ENCODE measurements around the gene RAP1GAP2.

RAP1GAP2 gene

GRCh38 chr17:3004150-3004801 lies 208.0 kb downstream of the RAP1GAP2 start:
- peak; percentile 55 to 87 for DNase-seq

DNA sequence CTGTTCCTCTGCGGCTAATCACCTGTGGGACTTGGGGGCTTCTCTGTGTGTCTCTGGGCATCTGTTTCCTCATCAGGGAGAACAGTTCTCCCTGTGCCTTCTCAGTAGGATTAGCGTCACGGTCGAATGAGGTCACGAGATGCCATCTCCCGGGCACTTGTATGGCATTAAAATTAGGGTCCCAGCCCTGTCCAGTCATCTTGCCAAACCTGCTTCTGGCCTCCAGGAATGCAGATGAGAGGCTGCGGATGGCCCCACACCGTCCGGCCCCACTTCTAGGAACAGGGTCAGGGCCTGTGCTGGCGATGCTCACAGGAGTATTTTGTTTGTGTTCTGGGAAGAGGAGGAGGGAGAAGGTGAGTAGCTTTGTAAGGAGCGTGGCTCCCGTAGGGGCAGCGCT lies 208.7 kb downstream of the RAP1GAP2 start:
- DNase-seq = no peak

DNA sequence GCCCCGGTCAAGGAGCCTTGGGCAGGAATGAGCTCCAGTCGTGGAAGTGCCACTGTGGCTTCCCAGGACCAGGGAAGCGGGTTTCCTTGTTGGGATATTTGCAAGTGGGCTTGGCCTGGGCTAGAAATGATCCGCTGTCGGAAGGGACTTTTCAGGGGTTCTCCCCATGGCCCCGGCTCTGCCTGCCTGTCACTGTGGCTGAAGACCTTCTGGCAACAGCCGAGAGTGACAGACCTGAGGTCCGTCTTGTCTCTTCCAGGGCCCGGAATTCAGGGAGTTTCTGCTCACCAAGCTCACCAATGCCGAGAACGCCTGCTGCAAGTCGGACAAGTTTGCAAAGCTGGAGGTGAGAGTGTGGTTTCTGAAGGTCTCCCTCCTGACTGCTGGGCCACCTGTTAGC lies 209.5 kb downstream of the RAP1GAP2 start:
- DNase-seq = no peak

- no peak for DNase-seq
Measured at GRCh38 chr17:3006801-3007200, 210.6 kb downstream of the RAP1GAP2 start.

DNA sequence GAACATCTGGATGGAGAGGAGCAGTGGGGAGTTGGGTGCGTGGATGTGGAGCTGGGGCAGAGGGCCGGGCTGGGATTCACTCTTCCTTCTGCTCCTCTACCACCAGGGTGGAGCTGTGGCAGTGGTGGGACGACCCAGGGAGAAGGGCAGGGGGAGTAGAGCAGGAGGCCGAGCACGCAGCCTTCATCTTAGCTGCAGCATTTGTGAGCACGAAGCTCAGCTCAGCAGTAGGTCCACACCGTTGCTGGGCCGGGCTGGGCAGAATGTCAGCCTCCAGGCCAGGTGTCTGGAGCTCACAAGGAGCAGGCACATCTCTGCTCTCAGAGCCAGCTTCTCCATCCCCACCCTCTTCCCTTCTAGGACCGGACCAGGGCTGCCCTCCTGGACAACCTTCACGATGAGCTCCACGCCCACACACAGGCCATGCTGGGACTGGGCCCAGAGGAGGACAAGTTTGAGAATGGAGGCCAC lies 211.4 kb downstream of the RAP1GAP2 start:
- DNase-seq = no peak

- DNase-seq = no peak
Measured at GRCh38 chr17:3008336-3009288, 212.4 kb downstream of the RAP1GAP2 start.

DNA sequence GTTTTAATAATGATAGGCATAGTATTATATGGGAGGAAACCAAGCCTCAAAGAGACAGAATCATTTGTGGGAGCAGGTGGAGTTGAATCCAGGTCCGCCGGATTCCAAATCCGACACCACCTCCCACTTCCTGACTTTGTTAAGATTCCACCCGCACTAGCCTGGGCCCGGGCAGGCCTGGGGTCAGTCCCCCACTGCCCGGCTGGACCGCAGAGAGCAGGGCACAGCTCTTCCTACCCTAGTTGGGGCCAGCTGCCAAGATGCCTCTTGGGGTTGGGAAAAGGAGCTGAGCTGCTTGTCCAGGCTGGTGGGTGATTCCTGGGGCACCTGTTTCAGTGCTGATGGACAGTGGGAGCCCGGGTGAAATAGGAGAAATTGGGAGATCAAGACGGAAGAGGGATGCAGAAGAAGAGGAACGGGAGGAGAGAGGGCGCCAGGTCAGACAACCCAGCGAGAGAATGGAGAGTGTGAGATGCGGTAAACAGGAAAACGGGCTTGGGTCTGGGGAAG lies 213.2 kb downstream of the RAP1GAP2 start:
- DNase-seq = no peak

GRCh38 chr17:3011891-3012290 lies 215.7 kb downstream of the RAP1GAP2 start:
- no peak for DNase-seq

DNA sequence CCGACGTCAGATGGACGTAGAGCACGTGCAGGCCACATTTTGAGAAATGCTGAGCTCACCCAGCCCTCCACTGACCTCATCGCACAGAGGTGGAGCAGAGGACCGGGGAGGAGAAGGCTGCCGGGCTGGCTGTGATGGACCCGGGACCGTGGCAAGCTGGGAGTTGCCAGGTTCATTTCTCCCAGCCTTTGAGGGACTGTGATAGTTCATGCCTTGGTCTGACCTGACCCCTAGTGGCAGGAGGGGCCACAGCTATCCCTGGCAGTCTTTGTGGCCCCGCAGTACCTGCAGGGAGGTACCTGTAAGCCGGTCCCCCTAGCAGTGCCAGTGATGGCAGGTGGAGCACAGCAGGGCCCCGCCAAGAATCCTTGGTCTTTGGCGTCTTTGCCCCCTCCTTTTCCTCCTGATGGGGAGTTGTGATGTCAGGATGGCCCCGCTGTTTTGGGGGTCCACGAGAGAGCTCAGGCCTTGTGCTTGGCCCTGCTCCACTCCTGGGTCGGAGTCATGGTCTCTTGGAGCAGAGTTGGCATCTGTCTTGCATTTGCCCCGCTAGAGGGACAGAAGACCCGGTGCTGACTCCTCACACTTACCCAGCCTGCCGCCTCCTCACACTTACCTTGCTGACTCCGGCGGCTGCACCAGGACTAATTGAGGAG lies 216.8 kb downstream of the RAP1GAP2 start:
- peak; percentile 52 to 58 for DNase-seq

- no peak for DNase-seq
Measured at GRCh38 chr17:3015890-3016289, 219.7 kb downstream of the RAP1GAP2 start.

DNA sequence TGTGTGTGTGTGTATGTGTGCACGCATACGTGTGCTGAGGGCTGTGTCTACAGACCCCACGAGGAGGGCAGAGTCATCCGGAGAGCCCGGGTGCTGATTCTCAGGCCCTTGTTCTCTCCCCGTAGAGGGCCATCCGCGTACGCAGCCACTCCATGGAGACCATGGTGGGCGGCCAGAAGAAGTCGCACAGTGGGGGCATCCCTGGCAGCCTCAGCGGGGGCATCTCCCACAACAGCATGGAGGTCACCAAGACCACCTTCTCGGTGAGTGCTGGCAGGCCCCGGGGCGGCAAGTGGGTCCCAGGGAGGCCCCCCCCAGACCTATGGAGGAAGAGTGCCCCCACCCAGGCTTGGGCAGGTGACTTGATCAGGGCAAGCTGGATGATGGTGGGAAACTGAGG lies 221.7 kb downstream of the RAP1GAP2 start:
- DNase-seq = no peak

GRCh38 chr17:3019761-3020160 lies 223.5 kb downstream of the RAP1GAP2 start:
- no peak for DNase-seq

- no peak for DNase-seq
Measured at GRCh38 chr17:3020381-3020780, 224.1 kb downstream of the RAP1GAP2 start.

DNA sequence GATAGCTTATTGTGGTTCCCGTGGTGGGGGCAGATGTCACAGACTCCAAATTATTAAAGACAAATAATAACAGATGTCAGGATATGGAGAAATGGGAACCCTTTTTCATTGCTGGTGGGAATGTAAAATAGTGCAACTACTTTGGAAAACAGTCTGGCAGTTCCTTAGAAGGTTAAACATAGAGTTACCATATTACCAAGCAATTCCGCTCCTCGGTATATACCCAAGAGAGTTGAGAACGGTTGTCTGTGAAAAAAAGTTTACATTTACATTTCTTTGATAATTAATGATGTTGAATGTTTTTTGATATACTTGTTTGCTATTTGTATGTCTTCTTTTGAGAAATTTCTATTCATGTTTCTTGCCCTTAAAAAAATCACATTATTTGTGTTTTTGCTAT lies 226.0 kb downstream of the RAP1GAP2 start:
- DNase-seq = no peak

DNA sequence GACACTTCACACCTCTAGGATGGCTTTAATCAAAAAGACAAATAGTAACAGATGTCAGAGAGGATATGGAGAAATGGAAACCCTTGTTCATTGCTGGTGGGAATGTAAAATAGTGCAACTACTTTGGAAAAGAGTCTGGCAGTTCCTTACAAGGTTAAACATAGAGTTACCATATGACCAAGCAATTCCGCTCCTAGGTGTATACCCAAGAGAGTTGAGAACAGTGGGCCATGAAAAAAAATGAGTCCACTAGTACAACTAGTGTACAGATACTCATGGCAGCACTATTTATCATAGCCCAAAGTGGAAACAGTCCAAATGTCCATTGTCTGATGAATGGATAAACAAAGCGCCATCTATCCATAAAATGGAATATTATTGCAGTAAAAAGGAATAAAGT lies 228.1 kb downstream of the RAP1GAP2 start:
- no peak for DNase-seq

- no peak for DNase-seq
Measured at GRCh38 chr17:3025421-3026124, 229.3 kb downstream of the RAP1GAP2 start.

GRCh38 chr17:3026125-3026855 lies 230.1 kb downstream of the RAP1GAP2 start:
- DNase-seq = no peak

DNA sequence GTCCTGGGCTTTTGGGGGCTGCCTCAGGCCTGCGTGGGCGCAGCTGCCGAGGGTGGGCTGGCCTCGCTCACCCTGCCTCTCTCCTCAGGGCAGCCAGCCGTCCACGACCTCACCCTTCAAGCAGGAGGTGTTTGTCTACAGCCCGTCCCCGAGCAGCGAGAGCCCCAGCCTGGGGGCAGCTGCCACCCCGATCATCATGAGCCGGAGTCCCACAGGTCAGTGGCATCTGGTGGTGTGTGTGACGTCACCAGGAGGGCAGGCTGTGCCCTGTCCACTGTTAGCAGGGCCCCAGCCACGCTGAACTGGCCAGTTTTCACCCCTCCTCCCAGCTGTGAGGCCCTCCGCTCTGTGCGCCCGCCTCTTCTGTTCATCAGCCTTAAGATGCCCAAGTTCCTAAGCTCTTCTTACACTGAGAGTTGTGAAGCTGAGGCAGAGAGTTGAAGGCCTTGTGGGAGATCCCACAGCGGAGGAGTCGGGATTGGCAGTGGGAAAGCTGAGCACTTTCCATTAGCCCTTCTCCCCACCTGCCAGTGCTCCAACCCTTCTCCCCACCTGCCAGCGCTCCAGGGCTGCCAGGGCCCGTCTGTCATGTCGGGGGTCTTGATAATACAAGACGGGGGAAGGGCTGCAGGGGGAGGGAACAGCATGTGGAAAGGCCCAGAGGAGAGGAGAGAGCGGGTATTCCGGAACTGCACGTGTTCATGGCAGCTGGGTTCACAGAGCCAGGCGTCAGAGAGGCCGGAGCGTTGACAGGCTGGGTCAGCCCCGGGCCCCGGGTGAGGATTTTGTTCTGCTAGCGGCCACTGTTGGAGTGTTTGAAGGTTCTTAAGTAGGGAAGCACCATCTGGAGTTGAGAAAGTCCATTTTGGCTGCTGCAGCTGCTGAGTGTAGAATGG lies 230.9 kb downstream of the RAP1GAP2 start:
- no peak for DNase-seq

DNA sequence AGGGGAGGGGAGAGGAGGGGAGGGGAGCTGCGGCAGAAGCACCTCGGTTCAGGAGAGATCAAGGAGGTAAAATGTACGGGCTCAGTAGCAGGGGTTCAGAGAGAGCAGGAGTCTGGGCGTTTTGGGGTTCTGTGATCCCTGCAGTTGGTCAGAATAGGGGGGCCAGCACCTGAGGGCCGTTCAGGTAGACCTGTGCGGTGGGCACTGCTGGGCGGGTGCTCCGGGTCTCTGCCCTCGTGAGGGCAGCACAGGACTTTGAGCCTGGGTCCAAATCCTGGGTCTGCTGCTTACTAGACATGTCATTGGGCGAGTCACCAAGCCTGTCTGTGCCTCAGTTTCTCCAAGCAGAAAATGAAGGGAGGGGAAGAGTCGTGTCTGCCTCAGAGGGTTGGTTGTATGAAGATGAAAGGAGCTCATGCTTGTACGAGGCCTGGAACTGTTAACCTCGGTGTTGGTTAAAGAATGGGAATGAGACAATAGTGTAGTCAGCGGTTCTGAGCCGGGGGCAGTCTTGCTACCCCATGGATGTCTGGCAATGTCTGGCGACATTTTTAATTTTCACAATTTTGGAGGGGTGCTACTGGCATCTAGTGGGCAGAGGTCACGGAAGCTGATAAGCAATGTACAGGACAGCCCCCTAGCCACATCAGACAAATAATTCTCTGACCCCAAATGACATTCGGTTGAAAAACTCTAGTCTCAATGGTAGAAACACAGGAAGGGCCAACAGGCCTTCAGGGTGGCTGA lies 231.7 kb downstream of the RAP1GAP2 start:
- no peak for DNase-seq

Data from CD4-positive, alpha-beta T cell treated with Interleukin-1 beta for 1 hour (primary cell).